Vagina (tissue), 2 donors: ENCODE measurements around the gene PXN. TPM values are rescaled to one million over a fixed set of nuclear protein-coding genes. Genes with fewer than 3 reads are reported as not detected.
"Not testable (repeated sequence)": the region's sequence is repeated elsewhere in the genome, so short reads cannot be mapped to it uniquely, and the experiment has no call there.

Source experiments
- DNase-seq, 2 donors: peaks; one replicate each; pipeline ENCODE4 v3.0.0-alpha.2; 2017; ENCODE audit errors: extremely low spot score in 2 of 2
- H3K27ac ChIP-seq: fragments of 200-600 bp; sonication (generic); one replicate; pipeline ENCODE4 v1.5.1; 2019
- H3K27me3 ChIP-seq: fragments of 200-600 bp; sonication (generic); one replicate; pipeline ENCODE4 v1.5.1; 2019
- H3K36me3 ChIP-seq, 2 donors: fragments of 200-600 bp; sonication (generic); one replicate each; pipeline ENCODE4 v1.5.1; 2017 to 2019
- H3K4me1 ChIP-seq: fragments of 200-600 bp; sonication (generic); one replicate; pipeline ENCODE4 v1.5.1; 2019
- H3K4me3 ChIP-seq, 2 donors: fragments of 200-600 bp; sonication (generic); 1 replicate in 1 of 2; 2 replicates in 1 of 2; pipeline ENCODE4 v1.5.1; 2016 to 2019
- H3K9me3 ChIP-seq: fragments of 200-600 bp; sonication (generic); one replicate; pipeline ENCODE4 v1.5.1; 2019
- POLR2A ChIP-seq, 2 donors: fragments of 450-650 bp; IDR thresholded peaks; one replicate each; pipeline ENCODE4 v1.6.1; 2017; ENCODE audit warnings: antibody characterized with exemption in 2 of 2, mild to moderate bottlenecking in 2 of 2, moderate library complexity in 2 of 2
- POLR2AphosphoS5 ChIP-seq, 2 donors: sonication (generic); formaldehyde crosslinking; IDR thresholded peaks; one replicate each; pipeline ENCODE4 v1.9.0; 2017; ENCODE audit warnings: antibody characterized with exemption in 2 of 2, mild to moderate bottlenecking in 2 of 2, low read depth in 1 of 2; ENCODE audit not compliant: insufficient read depth in 1 of 2
- intact Hi-C: fragments of 100-400 bp; cut with DNase I; formaldehyde crosslinking; loops from one replicate; pipeline ENCODE4 v1.15.1; 2023
- total RNA-seq: library from RNA; depleted of rRNA; stranded (reverse); fragments of >200 nt; gene quantifications from one replicate; pipeline ENCODE4 v1.2.3, GENCODE V29; 2016
- TF ChIP-seq, protein P1 (sequence below), 3 experiments: fragments of 450-650 bp in 2 of 3; fragments of 200-600 bp in 1 of 3; sonication (generic) in 1 of 3; IDR thresholded peaks; one replicate each; pipeline ENCODE4 v1.5.1; 2017 to 2019; ENCODE audit warnings: antibody characterized with exemption in 3 of 3, mild to moderate bottlenecking in 2 of 3, moderate library complexity in 2 of 3

The PXN gene
- total RNA-seq, 1 donor from 2014 or later: 95.3 TPM

DNA sequence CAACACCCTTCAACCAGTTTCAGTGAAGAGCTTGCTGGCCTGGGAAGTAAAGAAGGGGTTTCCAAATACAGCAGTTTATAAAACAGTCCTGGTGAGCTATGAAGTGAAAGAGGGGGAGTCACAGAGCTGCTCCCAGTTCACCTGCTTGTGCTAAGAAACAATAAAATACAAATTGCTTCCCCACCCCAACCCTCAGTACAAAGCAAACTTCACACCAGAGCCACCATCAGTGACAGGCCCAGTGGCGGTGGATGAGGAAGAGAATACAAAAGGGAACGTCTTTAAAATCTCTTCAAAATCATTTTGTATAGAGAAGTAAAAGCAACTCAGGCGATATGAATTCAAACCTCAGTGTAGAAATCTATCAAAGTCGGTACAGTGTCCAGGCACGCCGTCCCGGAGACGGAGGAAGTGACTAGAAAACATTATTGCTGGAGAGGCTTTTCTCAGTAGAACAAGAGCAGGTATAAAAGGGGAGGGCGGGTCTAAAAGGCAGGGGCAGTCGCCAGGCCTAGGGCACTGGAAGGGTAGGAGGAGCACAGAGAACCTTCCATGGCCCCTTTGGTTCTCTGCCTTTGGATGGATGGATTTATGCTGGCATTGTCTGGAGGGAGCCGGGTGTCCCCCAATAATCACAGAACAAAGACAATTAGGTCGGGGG is 54.2 kb downstream of the PXN start:
- TF ChIP-seq, protein P1, sequence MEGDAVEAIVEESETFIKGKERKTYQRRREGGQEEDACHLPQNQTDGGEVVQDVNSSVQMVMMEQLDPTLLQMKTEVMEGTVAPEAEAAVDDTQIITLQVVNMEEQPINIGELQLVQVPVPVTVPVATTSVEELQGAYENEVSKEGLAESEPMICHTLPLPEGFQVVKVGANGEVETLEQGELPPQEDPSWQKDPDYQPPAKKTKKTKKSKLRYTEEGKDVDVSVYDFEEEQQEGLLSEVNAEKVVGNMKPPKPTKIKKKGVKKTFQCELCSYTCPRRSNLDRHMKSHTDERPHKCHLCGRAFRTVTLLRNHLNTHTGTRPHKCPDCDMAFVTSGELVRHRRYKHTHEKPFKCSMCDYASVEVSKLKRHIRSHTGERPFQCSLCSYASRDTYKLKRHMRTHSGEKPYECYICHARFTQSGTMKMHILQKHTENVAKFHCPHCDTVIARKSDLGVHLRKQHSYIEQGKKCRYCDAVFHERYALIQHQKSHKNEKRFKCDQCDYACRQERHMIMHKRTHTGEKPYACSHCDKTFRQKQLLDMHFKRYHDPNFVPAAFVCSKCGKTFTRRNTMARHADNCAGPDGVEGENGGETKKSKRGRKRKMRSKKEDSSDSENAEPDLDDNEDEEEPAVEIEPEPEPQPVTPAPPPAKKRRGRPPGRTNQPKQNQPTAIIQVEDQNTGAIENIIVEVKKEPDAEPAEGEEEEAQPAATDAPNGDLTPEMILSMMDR (IDR thresholded peaks at IDR 0.05): no peak
- TF ChIP-seq POLR2A (IDR thresholded peaks at IDR 0.05) (no peak), POLR2AphosphoS5 (IDR thresholded peaks at IDR 0.05; ENCODE audit: insufficient read depth in 1 of 2, low read depth in 1 of 2) (no peak)
- peaks cover 0 to 52% of the 10 kb centered on the region in 2 donors for H3K36me3 ChIP-seq
- H3K27ac ChIP-seq: no peak overlapping the region

DNA sequence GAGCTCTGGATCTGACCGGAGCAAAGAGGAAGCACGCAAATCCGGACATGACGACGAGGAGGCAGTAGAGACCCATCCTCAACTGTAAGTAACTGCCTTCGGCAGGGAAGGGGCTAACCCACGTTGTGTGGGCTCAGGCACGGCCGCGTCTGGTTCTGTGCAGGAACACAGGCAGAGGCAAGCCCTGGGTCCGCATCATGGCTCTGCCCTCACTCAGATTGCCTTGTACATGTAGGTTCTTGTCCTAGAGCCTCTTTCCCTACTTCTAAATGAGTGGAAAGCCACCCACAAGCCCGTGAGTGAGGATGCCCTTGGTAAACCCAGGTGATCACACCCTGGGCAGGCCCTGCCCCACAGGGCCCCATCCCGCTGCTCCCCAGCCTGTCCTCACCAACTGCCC is 55.7 kb downstream of the PXN start:
- no peaks in the 10 kb centered on the region for H3K9me3 ChIP-seq
- H3K27ac ChIP-seq: no peak overlapping the region
- no peak overlapping the region for H3K4me3 ChIP-seq
- H3K4me1 ChIP-seq: no peaks in the 10 kb centered on the region
- H3K36me3 ChIP-seq: peaks cover 0 to 42% of the 10 kb centered on the region in 2 donors
- DNase-seq: no peak
- H3K27me3 ChIP-seq: no peaks in the 10 kb centered on the region
- intact Hi-C loops: no loop called here
- TF ChIP-seq POLR2A (IDR thresholded peaks at IDR 0.05) (no peak), POLR2AphosphoS5 (IDR thresholded peaks at IDR 0.05; ENCODE audit: insufficient read depth in 1 of 2, low read depth in 1 of 2) (no peak)
- TF ChIP-seq, protein P1 (IDR thresholded peaks at IDR 0.05): no peak

More for the DNA sequence above, 54.2 kb downstream of the PXN start:
- no peaks in the 10 kb centered on the region for H3K9me3 ChIP-seq
- intact Hi-C loops: no loop called here
- H3K4me3 ChIP-seq: no peak overlapping the region
- H3K4me1 ChIP-seq: no peaks in the 10 kb centered on the region
- no peak for DNase-seq
- H3K27me3 ChIP-seq: no peaks in the 10 kb centered on the region

DNA sequence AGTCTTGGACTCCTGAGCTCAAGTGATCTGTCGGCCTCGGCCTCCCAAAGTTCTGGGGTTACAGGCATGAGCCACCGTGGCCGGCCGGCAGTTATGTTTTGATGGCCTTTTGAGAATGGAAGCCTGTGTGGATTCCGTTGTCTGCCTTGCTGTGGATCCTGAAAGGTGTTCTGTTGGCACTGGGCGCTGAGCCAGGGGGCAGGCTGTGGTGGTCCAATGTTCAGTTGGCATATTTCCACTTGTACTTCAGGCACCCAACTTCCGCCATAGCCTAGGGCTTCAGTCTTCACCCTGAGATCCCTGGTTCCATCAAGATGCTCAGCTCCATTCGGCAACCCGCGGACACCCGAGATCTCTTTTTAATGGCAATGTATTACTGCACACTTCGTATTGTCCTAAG is 58.3 kb downstream of the PXN start:
- DNase-seq: no peak
- intact Hi-C loops: no loop called here
- Histone ChIP-seq H3K9me3 (no peaks in the 10 kb centered on the region), H3K36me3 (peaks cover 0 to 15% of the 10 kb centered on the region in 2 donors), H3K27me3 (no peaks in the 10 kb centered on the region), H3K4me3 (no peak overlapping the region), H3K4me1 (no peaks in the 10 kb centered on the region), H3K27ac (no peak overlapping the region)
- TF ChIP-seq, protein P1 (IDR thresholded peaks at IDR 0.05): no peak
- TF ChIP-seq POLR2AphosphoS5 (IDR thresholded peaks at IDR 0.05; ENCODE audit: insufficient read depth in 1 of 2, low read depth in 1 of 2) (no peak), POLR2A (IDR thresholded peaks at IDR 0.05) (no peak)

DNA sequence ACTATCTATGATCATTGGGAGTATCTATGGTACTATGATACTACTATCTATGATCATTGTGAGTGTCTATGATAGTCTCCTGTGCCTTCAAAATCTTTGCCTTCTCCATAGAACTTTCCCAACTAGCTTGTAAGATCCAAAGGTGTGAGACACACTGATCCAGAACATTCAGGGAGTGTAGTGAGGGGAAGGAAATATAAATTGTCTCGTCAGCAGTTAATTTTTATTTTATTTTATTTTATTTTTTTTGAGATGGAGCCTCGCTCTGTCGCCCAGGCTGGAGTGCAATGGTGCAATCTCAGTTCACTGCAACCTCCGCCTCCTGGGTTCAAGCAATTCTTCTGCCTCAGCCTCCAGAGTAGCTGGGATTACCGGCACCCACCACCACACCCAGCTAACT is 58.7 kb downstream of the PXN start:
- H3K4me1 ChIP-seq, DNase-seq, H3K27me3 ChIP-seq, H3K9me3 ChIP-seq, intact Hi-C loops, H3K4me3 ChIP-seq, H3K27ac ChIP-seq: not testable (repeated sequence)
- H3K36me3 ChIP-seq: peaks cover 0 to 11% of the 10 kb centered on the region in 2 donors

DNA sequence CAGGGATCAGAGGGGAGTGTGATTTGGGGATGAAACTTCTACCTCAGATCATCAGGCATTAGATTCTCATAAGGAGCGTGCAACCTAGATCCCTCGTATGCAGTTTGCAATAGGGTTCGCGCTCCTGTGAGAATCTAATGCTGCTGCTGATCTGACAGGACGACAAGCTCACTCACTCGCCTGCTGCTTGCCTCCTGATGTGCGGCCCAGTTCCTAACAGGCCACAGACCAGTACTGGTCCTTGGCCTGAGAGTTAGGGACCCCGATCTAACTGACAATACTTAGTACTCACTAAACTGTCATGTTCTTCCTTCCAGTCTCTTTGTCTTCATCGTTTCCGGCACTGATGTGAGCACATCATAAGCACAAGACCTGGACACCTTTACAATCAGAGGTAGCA is 59.3 kb downstream of the PXN start:
- TF ChIP-seq, protein P1 (IDR thresholded peaks at IDR 0.05): no peak
- no peak for TF ChIP-seq POLR2AphosphoS5 (IDR thresholded peaks at IDR 0.05; ENCODE audit: insufficient read depth in 1 of 2, low read depth in 1 of 2)
- TF ChIP-seq POLR2A (IDR thresholded peaks at IDR 0.05): no peak
- Histone ChIP-seq H3K36me3 (peaks cover 0 to 5% of the 10 kb centered on the region in 2 donors), H3K9me3 (no peaks in the 10 kb centered on the region), H3K4me3 (no peak overlapping the region), H3K27me3 (no peaks in the 10 kb centered on the region), H3K27ac (no peak overlapping the region), H3K4me1 (peaks cover 6% of the 10 kb centered on the region)
- intact Hi-C loops: no loop called here
- DNase-seq: no peak
